Psoas muscle (tissue), 8 donors: ENCODE data around the gene EPN3. TPM values are rescaled to one million over a fixed set of nuclear protein-coding genes. Genes with fewer than 3 reads are reported as not detected.

Source experiments
- ATAC-seq, 4 donors: fragments of 200-7000 bp; cut with Tn5 transposase; one replicate each; pipeline ENCODE4 v1.9.1; 2020; ENCODE audit warnings: moderate library complexity in 3 of 4, mild to moderate bottlenecking in 2 of 4
- DNase-seq, 2 donors: peaks; one replicate each; pipeline ENCODE4 v3.0.0-alpha.2; 2020
- H3K27ac ChIP-seq: fragments of 200-600 bp; one replicate; pipeline ENCODE4 v1.8.0; 2022
- H3K27me3 ChIP-seq, 3 donors: fragments of 200-600 bp in 1 of 3; one replicate each; pipeline versions ENCODE4 v1.6.1 to v1.8.0; 2013 to 2022; ENCODE audit warnings: low read length in 2 of 3, mild to moderate bottlenecking in 2 of 3, moderate library complexity in 1 of 3; ENCODE audit not compliant: insufficient read depth in 3 of 3
- H3K36me3 ChIP-seq, 2 donors: fragments of 200-600 bp in 1 of 2; one replicate each; pipeline versions ENCODE4 v1.6.1 to v1.8.0; 2013 to 2022; ENCODE audit warnings: low read depth in 1 of 2, mild to moderate bottlenecking in 1 of 2, moderate library complexity in 1 of 2; ENCODE audit not compliant: insufficient read depth in 1 of 2
- H3K4me1 ChIP-seq: fragments of 200-600 bp; one replicate; pipeline ENCODE4 v1.8.0; 2022
- H3K4me3 ChIP-seq: fragments of 200-600 bp; one replicate; pipeline ENCODE4 v1.8.0; 2022; ENCODE audit warnings: mild to moderate bottlenecking
- H3K9me3 ChIP-seq: fragments of 200-600 bp; one replicate; pipeline ENCODE4 v1.8.0; 2022
- WGBS, 3 donors: extraction: QIAGEN DNeasy Blood & Tissue Kit; methylation state at CpG; one replicate each; pipeline versions ENCODE4 v1.1.6 to v1.1.7; 2013; 5-methylcytosine and 5-hydroxymethylcytosine counted together
- intact Hi-C, 2 donors: fragments of 100-400 bp; cut with DNase I; formaldehyde crosslinking; loops; one replicate each; pipeline versions ENCODE4 v1.11.0 to v1.14.2; 2022
- polyA plus RNA-seq, 3 donors: library from polyadenylated mRNA; stranded (reverse); fragments of 200-250 nt; gene quantifications; one replicate each; pipeline ENCODE4 v1.2.3, GENCODE V29; 2013
- total RNA-seq, 4 donors: library from RNA; stranded (reverse); fragmentation: NEBNext Ultra II Directional in 2 of 4; extraction: Animal tissue kit (Norgen Biotek cat#: 25700) in 2 of 4; gene quantifications; one replicate each; pipeline versions ENCODE4 v1.2.1 to v1.2.4, GENCODE V29; 2021 to 2023
- TF ChIP-seq, protein P1 (sequence below): fragments of 200-600 bp; IDR thresholded peaks from one replicate; pipeline ENCODE4 v1.8.0; 2022; ENCODE audit warnings: antibody characterized with exemption
- donor health status: healthy with polysubstance abuse.
- donor health status: DM: no; HTN: no; CAD: no; lungs with moderate emphysema.
- donor health status: Bipolar disorder and iron deficiency.
- donor health status: healthy.
- donor health status: DM: yes; HTN: yes; CAD: no.
- donor health status: DM: no; HTN: no; CAD: no.
- donor health status: DM: no; HTN: no; CAD: no.
- donor health status: DM: yes; HTN: yes; CAD: no.

Gene EPN3
- total and polyA plus RNA-seq, 7 donors: 0.03 to 0.15 (median 0.12) TPM; not detected in 4

DNA sequence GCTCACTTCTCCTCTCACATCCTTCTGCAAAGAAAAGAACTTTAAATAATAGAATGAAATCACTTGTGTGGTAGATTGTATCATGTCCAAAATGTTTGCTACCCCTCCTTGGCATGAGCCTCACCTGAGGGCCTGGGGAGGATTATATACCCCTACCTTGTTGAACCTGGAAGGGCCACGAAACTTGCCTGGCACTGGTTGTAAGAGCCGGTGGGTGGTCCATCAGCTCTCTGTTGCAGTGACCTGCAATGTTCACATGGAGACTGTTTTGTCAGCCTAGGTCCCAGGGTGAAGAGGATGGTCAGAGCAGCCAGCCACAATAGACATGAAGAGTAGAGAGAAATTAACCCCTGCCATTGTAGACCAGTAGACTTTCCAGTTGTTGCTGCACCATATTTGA is 43.7 kb upstream of the EPN3 start:
- TF ChIP-seq, protein P1, sequence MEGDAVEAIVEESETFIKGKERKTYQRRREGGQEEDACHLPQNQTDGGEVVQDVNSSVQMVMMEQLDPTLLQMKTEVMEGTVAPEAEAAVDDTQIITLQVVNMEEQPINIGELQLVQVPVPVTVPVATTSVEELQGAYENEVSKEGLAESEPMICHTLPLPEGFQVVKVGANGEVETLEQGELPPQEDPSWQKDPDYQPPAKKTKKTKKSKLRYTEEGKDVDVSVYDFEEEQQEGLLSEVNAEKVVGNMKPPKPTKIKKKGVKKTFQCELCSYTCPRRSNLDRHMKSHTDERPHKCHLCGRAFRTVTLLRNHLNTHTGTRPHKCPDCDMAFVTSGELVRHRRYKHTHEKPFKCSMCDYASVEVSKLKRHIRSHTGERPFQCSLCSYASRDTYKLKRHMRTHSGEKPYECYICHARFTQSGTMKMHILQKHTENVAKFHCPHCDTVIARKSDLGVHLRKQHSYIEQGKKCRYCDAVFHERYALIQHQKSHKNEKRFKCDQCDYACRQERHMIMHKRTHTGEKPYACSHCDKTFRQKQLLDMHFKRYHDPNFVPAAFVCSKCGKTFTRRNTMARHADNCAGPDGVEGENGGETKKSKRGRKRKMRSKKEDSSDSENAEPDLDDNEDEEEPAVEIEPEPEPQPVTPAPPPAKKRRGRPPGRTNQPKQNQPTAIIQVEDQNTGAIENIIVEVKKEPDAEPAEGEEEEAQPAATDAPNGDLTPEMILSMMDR: no peak
- peaks cover 0 to 45% of the 10 kb centered on the region in 2 donors for H3K36me3 ChIP-seq
- H3K27me3 ChIP-seq: no peaks in the 10 kb centered on the region
- no peak overlapping the region for H3K27ac ChIP-seq
- no peak overlapping the region for H3K4me3 ChIP-seq
- intact Hi-C loops: loop anchor here (10.0 kb wide), 1 partner anchor 346 kb away; the partner anchor contains the start of gene WFIKKN2 (in 2 of the 2)
- H3K9me3 ChIP-seq: no peaks in the 10 kb centered on the region
- no peak for ATAC-seq
- no peaks in the 10 kb centered on the region for H3K4me1 ChIP-seq
- peak in 1 of 2 donors; percentile 28 for DNase-seq
- 87 to 100% (median 90%) methylated on average over 2 of the region's 2 CpGs for WGBS, 3 donors

DNA sequence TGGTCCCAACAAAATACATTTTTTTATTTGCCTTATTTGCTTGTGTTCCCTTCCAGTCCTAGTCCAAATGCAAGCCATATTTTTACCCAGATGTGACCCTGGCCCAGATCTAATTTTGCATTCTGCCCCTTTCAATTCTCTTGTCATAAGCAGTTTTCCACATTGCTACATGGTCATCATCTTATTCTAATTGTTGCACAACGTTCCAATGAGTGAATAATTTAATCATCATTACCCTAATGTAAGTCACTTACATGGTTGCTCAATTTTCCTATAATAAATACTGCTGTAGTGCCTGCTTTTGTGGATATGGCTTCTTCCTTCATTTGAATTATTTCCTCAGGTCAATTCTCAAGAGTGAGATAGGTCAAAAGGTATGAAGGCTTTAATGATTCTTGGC is 41.0 kb upstream of the EPN3 start:
- 43 to 55% (median 48%) methylated on average over 1 of the region's 1 CpG for WGBS, 3 donors
- TF ChIP-seq, protein P1: no peak
- Histone ChIP-seq H3K27ac (no peak overlapping the region), H3K4me1 (no peaks in the 10 kb centered on the region), H3K36me3 (peaks cover 0 to 19% of the 10 kb centered on the region in 2 donors), H3K9me3 (no peaks in the 10 kb centered on the region), H3K4me3 (no peak overlapping the region), H3K27me3 (no peaks in the 10 kb centered on the region)
- DNase-seq (no peak), ATAC-seq (no peak)
- intact Hi-C loops: no loop called here

DNA sequence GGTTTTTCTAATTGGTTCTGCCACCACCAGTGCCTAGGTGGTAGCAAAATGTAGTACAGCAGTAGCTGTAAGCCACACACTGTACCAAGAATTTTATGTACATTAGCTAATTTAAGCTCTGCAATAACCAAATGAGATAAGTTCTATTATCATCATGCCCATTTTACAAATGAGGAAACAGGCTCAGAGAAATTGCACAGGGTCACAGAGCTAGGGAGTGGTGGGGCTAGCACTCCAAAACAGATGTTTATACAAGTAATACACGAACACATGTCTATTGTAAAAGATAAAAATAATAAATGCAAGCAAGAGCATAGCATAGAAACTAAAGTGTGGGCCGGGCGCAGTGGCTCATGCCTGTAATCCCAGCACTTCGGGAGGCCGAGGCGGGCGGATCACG is 40.3 kb upstream of the EPN3 start:
- Histone ChIP-seq H3K36me3 (peaks cover 0 to 12% of the 10 kb centered on the region in 2 donors), H3K9me3 (no peaks in the 10 kb centered on the region), H3K27ac (no peak overlapping the region), H3K4me3 (no peak overlapping the region), H3K4me1 (no peaks in the 10 kb centered on the region), H3K27me3 (no peaks in the 10 kb centered on the region)
- intact Hi-C loops: no loop called here
- DNase-seq: no peak
- 92 to 96% (median 94%) methylated on average over 7 to 8 of the region's 8 CpGs for WGBS, 3 donors
- TF ChIP-seq, protein P1: no peak
- no peak for ATAC-seq

DNA sequence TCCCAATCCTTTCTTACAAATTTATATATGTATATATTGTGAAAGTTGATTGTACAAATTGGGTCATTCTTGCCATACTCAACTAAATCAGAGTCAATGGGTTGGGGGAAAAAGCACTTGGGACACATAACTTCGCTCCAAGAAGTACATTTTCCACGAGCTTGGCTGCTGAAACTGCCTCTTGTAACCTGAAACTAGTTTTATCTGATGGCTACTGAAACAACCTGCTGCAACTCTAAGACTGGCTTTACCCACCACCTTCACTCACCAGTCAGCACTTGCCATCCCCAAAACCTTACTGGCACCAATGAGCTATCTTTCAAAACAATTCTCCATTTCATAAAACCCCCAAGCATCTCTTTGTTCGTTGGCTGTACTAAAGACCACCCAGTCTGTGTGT is 38.8 kb upstream of the EPN3 start:
- H3K27ac ChIP-seq: no peak overlapping the region
- 25 to 42% (median 37%) methylated on average over 3 of the region's 3 CpGs for WGBS, 3 donors
- no peak for ATAC-seq
- H3K4me3 ChIP-seq: no peak overlapping the region
- no peak for DNase-seq
- no peaks in the 10 kb centered on the region for H3K4me1 ChIP-seq
- intact Hi-C loops: no loop called here
- TF ChIP-seq, protein P1: no peak
- H3K27me3 ChIP-seq: no peaks in the 10 kb centered on the region
- no peaks in the 10 kb centered on the region for H3K9me3 ChIP-seq
- H3K36me3 ChIP-seq: no peaks in the 10 kb centered on the region

DNA sequence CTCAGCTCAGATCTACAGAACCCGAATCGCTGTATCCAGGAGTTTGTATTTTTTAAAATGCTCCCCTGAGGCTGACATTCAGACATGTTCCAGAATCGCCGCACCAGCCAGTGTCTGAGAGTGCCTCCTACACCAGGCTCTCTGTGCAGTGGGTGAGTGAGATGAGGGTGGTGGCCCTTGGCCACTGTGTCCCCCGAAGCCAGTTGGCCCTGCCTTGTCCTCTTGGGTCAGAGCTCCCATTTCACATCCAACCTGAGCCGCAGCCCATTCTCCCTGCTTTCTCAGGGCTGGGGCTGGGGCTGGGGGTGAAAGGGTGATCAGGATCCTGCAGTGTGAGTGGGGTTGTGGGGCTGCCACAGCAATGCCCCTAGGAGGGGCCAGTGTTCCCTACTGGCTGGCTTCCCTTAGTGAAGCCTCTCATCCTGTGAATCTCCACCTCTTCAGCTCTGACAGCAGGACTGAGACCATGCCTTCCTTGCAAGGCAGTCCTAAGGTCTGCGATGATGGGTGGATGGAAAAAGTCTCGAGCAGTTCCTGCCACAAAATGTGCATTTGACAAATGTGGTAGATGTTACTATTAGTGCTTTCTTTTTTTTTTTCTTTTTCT is 37.2 kb upstream of the EPN3 start:
- H3K27ac ChIP-seq: no peak overlapping the region
- H3K9me3 ChIP-seq: no peaks in the 10 kb centered on the region
- TF ChIP-seq, protein P1: no peak
- no peaks in the 10 kb centered on the region for H3K27me3 ChIP-seq
- no peaks in the 10 kb centered on the region for H3K36me3 ChIP-seq
- intact Hi-C loops: no loop called here
- 85 to 88% (median 86%) methylated on average over 8 of the region's 8 CpGs for WGBS, 3 donors
- H3K4me1 ChIP-seq: no peaks in the 10 kb centered on the region
- no peak for ATAC-seq
- DNase-seq: peak in 1 of 2 donors; percentile 34
- H3K4me3 ChIP-seq: no peak overlapping the region
